ENCODE results near the gene DVL3. TPM values are rescaled to one million over a fixed set of nuclear protein-coding genes. Genes with fewer than 3 reads are reported as not detected.

Gene DVL3
- total and polyA plus RNA-seq, 2 donors (not counting 1 experiment from before 2014, with no cell fraction given) = 42.7 to 92.0 TPM

DNA sequence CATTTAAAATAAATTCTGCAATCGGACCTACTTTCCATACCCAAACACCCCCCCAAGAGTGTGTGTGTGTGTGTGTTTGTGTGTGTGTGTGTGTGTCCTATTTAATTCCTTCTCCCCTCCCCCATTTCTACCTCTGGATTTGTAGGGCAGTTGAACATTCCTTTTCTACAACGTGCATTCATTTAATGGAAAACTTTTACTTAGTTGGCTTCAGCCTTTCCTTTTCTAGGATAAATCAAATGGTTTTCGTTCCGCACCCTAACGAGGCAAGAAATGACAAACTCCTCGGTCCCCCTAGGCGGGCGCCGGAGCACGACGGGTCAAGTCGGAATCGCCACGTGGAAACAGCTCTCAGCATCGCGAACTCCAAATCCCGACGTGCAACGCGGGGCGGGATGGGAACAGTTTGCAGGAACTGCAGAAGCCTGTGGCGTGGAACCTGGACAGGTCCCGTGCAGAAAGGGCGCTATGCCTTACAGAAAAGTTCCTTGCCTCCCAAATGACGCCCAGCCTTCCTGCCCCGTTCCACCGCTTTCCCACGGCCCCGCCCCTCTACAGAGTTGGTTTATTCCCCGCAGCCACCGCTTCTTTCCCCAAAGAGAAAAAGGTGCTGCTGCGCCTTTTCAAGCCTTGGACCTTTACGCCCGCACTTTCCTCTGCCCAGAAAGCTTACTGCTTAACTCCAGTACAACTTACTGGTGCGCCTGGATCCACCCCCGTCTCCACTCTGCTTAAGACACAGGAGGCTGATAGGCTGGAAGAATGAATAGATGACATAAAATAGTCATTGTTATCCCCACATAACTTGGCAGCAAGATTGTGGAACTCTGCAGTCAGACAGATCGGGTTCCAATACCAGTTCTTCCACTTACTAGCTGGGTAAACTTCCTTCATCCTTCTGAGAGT is 21.1 kb upstream of the DVL3 start:
- peak; percentile 53 for DNase-seq
- peaks cover 37% of the 10 kb centered on the region for H3K4me1 Mint-ChIP-seq
- TF ChIP-seq EZH2 (IDR thresholded peaks at IDR 0.05; ENCODE audit: borderline replicate concordance, insufficient read depth, low read depth, low read length, poor library complexity, severe bottlenecking) = no peak
- TF ChIP-seq, protein P1, sequence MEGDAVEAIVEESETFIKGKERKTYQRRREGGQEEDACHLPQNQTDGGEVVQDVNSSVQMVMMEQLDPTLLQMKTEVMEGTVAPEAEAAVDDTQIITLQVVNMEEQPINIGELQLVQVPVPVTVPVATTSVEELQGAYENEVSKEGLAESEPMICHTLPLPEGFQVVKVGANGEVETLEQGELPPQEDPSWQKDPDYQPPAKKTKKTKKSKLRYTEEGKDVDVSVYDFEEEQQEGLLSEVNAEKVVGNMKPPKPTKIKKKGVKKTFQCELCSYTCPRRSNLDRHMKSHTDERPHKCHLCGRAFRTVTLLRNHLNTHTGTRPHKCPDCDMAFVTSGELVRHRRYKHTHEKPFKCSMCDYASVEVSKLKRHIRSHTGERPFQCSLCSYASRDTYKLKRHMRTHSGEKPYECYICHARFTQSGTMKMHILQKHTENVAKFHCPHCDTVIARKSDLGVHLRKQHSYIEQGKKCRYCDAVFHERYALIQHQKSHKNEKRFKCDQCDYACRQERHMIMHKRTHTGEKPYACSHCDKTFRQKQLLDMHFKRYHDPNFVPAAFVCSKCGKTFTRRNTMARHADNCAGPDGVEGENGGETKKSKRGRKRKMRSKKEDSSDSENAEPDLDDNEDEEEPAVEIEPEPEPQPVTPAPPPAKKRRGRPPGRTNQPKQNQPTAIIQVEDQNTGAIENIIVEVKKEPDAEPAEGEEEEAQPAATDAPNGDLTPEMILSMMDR (IDR thresholded peaks at IDR 0.05) = no peak
- 0% methylated on average over 31 of the region's 37 CpGs for WGBS (ENCODE audit: insufficient coverage)
- no peaks in the 10 kb centered on the region for H3K27me3 Mint-ChIP-seq
- H3K27ac ChIP-seq (ENCODE audit: low read length in 2 of 2) = peak overlapping the region; percentile 78 to 86
- intact Hi-C loops (cut with micrococcal nuclease) = loop anchor here (2.0 kb wide), 2 partner anchors 165 to 249 kb away; partner anchors contain the start of genes PARL and PSMD2
- H3K4me3 Mint-ChIP-seq = peak overlapping the region; percentile 94
- H3K4me3 ChIP-seq (ENCODE audit: control extremely low read depth in 1 of 5, extremely low read depth in 1 of 5, insufficient read depth in 1 of 5, low read depth in 2 of 5, low read length in 4 of 5) = peak overlapping the region; percentile 92 to 99 (median 95)
- peak overlapping the region; percentile 95 for H3K27ac Mint-ChIP-seq
- ChIA-PET POLR2A (interaction anchor here (0.6 to 1.8 kb wide), 6 partner anchors 20 to 678 kb away, joined by 3 to 5 read pairs (median 4); partner anchors contain the start of genes AP2M1 and DVL3), CTCF (interaction anchor here (1.1 to 2.0 kb wide), 9 partner anchors 10 to 427 kb away, joined by 3 to 6 read pairs (median 3); partner anchors contain the start of genes EEF1AKMT4, EPHB3 and PARL)
- H2AFZ ChIP-seq (ENCODE audit: insufficient read depth, low read depth, low read length, poor library complexity, severe bottlenecking) = peak overlapping the region; percentile 99
- H3K36me3 ChIP-seq (replicated peaks in 1 of 2; ENCODE audit: control extremely low read depth in 1 of 2, control insufficient read depth in 1 of 2, extremely low read depth in 1 of 2, insufficient read depth in 2 of 2, low read length in 1 of 2) = no peaks in the 10 kb centered on the region
- peak overlapping the region; percentile 95 for H3K4me2 ChIP-seq (replicated peaks; ENCODE audit: low read depth, low read length, poor library complexity, severe bottlenecking)
- peaks cover 29% of the 10 kb centered on the region for H3K79me2 ChIP-seq (ENCODE audit: control insufficient read depth, insufficient read depth, low read length)
- H3K9ac ChIP-seq (ENCODE audit: low read length) = peak overlapping the region; percentile 76
- no peaks in the 10 kb centered on the region for H3K9me3 Mint-ChIP-seq (ENCODE audit: insufficient read depth)
- H3K9me3 ChIP-seq (ENCODE audit: control extremely low read depth in 1 of 3, control insufficient read depth in 2 of 3, insufficient read depth in 1 of 3, low read length in 2 of 3) = no peaks in the 10 kb centered on the region
- no peaks in the 10 kb centered on the region for H3K27me3 ChIP-seq (replicated peaks in 1 of 4; ENCODE audit: control extremely low read depth in 1 of 4, control insufficient read depth in 3 of 4, insufficient read depth in 4 of 4, low read length in 3 of 4)
- H3K4me1 ChIP-seq (ENCODE audit: control insufficient read depth in 2 of 2, insufficient read depth in 2 of 2, low read length in 2 of 2) = peaks cover 15 to 19% of the 10 kb centered on the region in 2 donors
- H4K20me1 ChIP-seq (ENCODE audit: control insufficient read depth, insufficient read depth, low read length, poor library complexity, severe bottlenecking) = no peaks in the 10 kb centered on the region
- ATAC-seq (ENCODE audit: low read depth) = no peak
